ENCODE results near the gene FANCC.
"Not testable (repeated sequence)": the region's sequence is repeated elsewhere in the genome, so short reads cannot be mapped to it uniquely, and the experiment has no call there.

Gene FANCC

DNA sequence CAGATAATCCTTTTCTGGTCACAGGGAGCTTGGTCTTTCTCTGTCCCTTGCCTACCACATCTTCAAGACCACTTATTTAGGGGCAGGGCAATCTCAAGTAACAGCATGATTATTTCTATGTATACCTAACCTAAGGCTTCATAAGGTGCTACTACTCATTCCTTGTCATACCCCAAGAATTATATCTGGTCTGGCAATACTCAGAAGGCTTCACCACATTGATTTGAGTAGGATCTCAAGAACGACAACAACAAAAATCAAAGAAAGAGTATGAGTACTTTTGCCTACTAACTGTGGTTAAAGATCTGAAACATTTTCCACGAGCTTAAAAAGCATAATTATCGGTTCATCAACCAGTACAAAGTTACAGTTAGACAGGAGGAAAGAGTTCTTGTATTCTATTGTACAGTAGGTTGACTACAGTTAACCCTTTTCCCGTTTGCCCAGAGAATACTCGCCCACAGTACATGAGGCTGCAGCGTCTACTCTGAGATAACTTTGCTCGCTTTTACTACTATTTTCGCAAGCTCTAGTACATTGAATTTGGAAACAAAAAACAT, 41.0 kb downstream of the FANCC start:
- DNase-seq: no peak

DNA sequence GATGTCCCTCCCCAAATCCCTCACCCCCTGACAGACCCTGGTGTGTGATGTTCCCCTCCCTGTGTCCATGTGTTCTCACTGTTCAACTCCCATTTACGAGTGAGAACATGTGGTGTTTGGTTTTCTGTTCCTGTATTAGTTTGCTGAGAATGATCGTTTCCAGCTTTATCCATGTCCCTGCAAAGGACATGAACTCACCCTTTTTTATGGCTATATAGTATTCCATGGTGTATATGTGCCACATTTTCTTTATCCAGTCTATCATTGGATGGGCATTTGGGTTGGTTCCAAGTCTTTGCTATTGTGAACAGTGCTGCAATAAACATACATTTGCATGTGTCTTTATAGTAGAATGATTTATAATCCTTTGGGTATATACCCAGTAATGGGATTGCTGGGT, 43.3 kb downstream of the FANCC start:
- not testable (repeated sequence) for DNase-seq

DNA sequence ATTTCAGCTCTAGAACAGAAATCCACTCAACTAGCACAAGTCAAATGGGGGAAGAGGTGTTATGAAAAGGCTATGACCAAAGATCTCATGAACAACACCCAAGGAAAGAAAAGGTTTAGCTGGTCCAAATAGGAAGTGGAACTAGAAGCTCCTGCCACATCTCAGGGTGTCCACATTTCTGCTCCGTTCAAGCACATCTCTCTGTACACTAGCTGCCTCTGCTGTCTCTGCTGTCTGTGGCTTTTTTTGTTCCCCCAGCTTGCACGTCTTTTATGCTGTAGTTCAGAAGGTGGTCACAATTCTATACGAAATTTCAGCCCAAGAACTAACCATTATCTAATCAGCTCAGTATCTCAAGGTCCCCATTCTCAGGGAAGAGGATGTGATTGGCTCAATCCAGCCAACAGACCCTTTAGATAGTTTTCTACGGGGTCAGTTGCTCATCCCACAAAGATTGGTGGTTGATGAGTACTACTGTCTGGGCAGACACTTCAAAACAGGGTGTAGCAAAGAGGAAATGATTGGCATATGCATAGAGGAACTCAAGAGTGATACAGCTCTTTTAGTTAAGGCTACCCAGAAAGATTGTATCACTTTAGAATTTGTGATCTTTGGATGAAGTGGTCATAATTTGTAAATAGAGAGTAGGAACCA, 44.0 kb downstream of the FANCC start:
- no peak for DNase-seq

- DNase-seq: no peak
Observed at GRCh38 chr9:95272830-95273229, 44.7 kb downstream of the FANCC start.

- DNase-seq: no peak
Observed at GRCh38 chr9:95270790-95271189, 46.7 kb downstream of the FANCC start.

- DNase-seq: not testable (repeated sequence)
Observed at GRCh38 chr9:95269803-95270773, 47.4 kb downstream of the FANCC start.

GRCh38 chr9:95268681-95269080, 48.8 kb downstream of the FANCC start:
- no peak for DNase-seq

DNA sequence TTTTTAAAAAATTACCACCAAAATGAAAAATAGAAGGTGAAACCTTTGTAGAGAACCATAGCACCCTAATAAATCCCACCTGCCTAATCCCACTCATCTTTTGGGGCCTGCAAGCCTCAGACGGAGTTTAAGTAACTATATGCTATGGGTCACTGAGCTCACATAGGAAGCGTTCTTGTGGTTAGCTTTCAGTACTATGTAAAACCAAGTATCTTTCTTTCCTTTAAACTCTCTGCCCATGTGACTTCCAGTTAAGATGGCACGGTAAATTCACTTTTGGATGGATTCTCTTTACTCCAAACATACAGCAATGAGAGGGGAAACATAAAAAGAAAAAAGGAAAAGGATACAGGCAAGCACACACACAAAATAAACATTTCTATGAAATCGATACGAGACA, 50.9 kb downstream of the FANCC start:
- DNase-seq: no peak

- no peak for DNase-seq
Observed at GRCh38 chr9:95265960-95266359, 51.5 kb downstream of the FANCC start.

GRCh38 chr9:95264954-95265615, 52.4 kb downstream of the FANCC start:
- peak; percentile 41 for DNase-seq

GRCh38 chr9:95261890-95262289, 55.6 kb downstream of the FANCC start:
- DNase-seq: peak; percentile 23

GRCh38 chr9:95250462-95251221, 66.9 kb downstream of the FANCC start:
- no peak for DNase-seq

DNA sequence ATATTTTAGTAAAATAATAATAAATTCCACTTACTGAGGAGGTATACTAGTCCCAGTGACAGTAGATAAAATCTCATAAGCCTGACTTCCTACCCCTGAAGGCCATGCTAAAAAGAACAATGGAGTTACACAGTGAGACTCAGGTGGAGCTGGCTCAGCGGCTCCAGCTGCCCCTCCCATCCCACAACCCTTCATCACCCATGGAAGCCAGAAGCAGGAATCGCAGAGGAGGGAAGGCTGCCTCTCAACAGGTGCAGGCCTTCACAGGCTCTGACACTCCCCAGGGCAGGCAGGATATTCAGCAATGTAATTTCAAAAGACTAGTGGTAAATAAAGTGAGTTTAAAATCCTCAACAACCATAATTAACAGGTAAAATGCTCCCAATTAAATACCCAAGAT, 67.5 kb downstream of the FANCC start:
- DNase-seq: no peak

GRCh38 chr9:95246547-95246946, 71.0 kb downstream of the FANCC start:
- peak; percentile 9 for DNase-seq

- no peak for DNase-seq
Observed at GRCh38 chr9:95242613-95243012, 74.9 kb downstream of the FANCC start.

- DNase-seq: no peak
Observed at GRCh38 chr9:95239071-95239470, 78.4 kb downstream of the FANCC start.

DNA sequence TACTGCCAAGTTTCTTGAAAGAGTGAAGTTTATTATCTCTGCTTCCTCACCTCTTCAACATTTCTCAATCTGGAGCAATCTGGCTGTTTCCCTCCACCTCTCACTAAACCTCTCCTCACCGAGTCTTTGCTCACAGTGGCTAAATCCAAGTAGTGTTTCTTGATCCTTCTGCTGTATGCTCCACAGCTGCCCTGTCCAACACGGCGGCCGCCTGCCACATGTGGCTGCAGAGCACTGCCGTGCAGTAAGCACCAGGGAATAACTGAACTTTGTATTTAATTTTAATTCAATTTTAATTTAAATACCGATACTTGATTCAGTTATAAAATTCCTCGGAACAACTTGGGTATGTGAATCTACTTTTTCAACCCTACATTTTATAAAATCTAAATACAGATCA, 80.2 kb downstream of the FANCC start:
- no peak for DNase-seq

DNA sequence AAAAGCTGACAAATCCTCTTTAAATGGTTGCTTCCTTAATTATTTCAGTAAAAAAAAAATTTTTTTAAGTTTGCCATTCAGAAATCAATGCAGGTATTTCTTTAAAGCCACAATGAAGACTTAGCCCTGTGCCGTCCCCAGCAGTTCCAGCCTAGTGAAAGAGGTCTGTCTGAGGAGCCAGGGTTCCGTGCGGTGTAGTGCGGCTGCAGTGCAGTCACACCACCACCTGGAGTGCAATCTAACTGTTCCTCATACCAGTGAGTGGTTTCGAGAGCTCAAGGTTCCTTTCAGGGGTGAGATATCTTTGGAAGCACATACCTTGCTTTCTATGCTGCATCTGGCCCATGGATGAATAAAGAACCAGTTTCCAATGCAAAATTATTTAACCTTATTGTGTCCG, 87.5 kb downstream of the FANCC start:
- DNase-seq: no peak

DNA sequence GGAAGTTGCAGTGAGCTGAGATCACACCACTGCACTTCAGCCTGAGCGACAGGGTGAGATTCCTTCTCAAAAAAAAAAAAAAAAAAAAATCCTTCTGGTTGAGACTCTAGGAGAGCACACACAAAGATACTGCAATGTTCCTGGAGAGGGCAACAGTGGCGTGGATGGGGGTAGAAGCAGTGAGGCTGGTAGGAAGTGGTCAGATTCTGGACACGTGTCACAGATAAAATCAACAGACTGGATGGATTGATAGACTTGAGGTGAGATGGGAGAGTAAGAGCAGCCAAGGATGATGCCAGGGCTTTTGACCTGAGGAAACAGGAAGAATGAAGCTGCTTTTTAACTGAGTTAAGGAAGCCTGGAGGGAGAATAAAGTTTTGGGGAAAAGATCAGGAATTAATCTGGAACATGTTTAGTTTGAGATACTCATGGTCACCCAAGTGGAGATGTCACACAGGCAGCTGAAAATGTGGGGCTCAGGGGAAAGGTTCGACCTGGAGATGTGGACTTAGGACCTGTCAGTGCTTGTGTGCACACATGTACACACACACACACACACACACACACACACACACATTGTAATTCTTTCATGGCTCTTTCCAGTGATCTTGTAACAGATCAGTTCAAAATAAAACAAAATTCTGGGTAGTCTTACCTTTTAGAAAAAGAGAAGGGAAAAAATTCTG, 88.1 kb downstream of the FANCC start:
- DNase-seq: no peak

- peak; percentile 8 for DNase-seq
Observed at GRCh38 chr9:95226921-95227320, 90.6 kb downstream of the FANCC start.

- no peak for DNase-seq
Observed at GRCh38 chr9:95225726-95226106, 91.8 kb downstream of the FANCC start.

Measured in EL (cell line).